SU-DHL-6 (cell line): Measurements from ENCODE around the gene RRAS2.
A peak's percentile ranks its signal among the peaks of the same experiment; 100 is the strongest.

Experiments used
- H2AFZ ChIP-seq: fragments of 200-600 bp; sonication (generic); 2 replicates; pipeline ENCODE4 v1.6.1; 2014; ENCODE audit warnings: low read depth, mild to moderate bottlenecking, moderate library complexity, mixed read lengths, antibody characterized with exemption, low read length; ENCODE audit not compliant: severe bottlenecking
- H3F3A ChIP-seq: fragments of 200-600 bp; shearing (Covaris generic); 2 replicates; pipeline ENCODE4 v1.6.0; 2016; ENCODE audit warnings: antibody characterized with exemption, mild to moderate bottlenecking; ENCODE audit not compliant: insufficient read depth
- H3K27ac ChIP-seq: fragments of 200-600 bp; sonication (generic); 2 replicates; pipeline ENCODE4 v1.5.1; 2016; ENCODE audit warnings: low read depth, mild to moderate bottlenecking, low read length, moderate library complexity, mixed read lengths
- H3K27me3 ChIP-seq: fragments of 200-600 bp; sonication (generic), shearing (Covaris generic); 2 replicates; pipeline ENCODE4 v1.6.0; 2014; ENCODE audit warnings: mild to moderate bottlenecking, low read length
- H3K36me3 ChIP-seq: fragments of 200-600 bp; sonication (generic); 2 replicates; pipeline ENCODE4 v1.6.1; 2014; ENCODE audit warnings: mild to moderate bottlenecking, low read length, mixed read lengths
- H3K4me2 ChIP-seq: fragments of 300-600, 200-600 bp; shearing (Covaris generic), sonication (generic); 2 replicates; pipeline ENCODE4 v1.6.0; 2014; ENCODE audit warnings: low read length, low read depth, mild to moderate bottlenecking; ENCODE audit not compliant: poor library complexity, severe bottlenecking
- H3K4me3 ChIP-seq: fragments of 200-600 bp; sonication (generic); 2 replicates; pipeline ENCODE4 v1.5.1; 2014; ENCODE audit warnings: antibody characterized with exemption, low read length, mild to moderate bottlenecking, mixed read lengths; ENCODE audit not compliant: insufficient read depth, poor library complexity, severe bottlenecking
- H3K79me2 ChIP-seq: fragments of 200-600 bp; sonication (generic); 2 replicates; pipeline ENCODE4 v1.6.1; 2014; ENCODE audit warnings: mild to moderate bottlenecking, low read length, moderate library complexity; ENCODE audit not compliant: insufficient read depth
- H3K9ac ChIP-seq: fragments of 200-600 bp; sonication (generic); 2 replicates; pipeline ENCODE4 v1.7.0; 2014; ENCODE audit warnings: mild to moderate bottlenecking, low read length
- H3K9me2 ChIP-seq: fragments of 200-600 bp; sonication (generic); replicated peaks from 2 replicates; pipeline ENCODE4 v1.6.1; 2014; ENCODE audit warnings: low read length; ENCODE audit not compliant: insufficient read depth
- H3K9me3 ChIP-seq: fragments of 200-600 bp; sonication (generic); 2 replicates; pipeline ENCODE4 v1.6.1; 2014; ENCODE audit warnings: low read length, mixed read lengths; ENCODE audit not compliant: insufficient read depth
- H4K20me1 ChIP-seq: fragments of 200-600 bp; sonication (generic); 2 replicates; pipeline ENCODE4 v1.6.1; 2014; ENCODE audit warnings: low read depth, mild to moderate bottlenecking, antibody characterized with exemption, low read length, moderate library complexity, mixed read lengths
- CTCF ChIP-seq: fragments of 200-600 bp; sonication (generic); IDR thresholded peaks from one replicate; pipeline ENCODE4 v1.5.1; 2017; ENCODE audit warnings: antibody characterized with exemption, mild to moderate bottlenecking, low read length, moderate library complexity; ENCODE audit not compliant: insufficient read depth, poor library complexity, severe bottlenecking
- EZH2phosphoT487 ChIP-seq: fragments of 200-600 bp; sonication (generic), shearing (Covaris generic); conservative IDR thresholded peaks from 2 replicates; pipeline ENCODE4 v1.6.1; 2018; ENCODE audit warnings: mild to moderate bottlenecking, antibody characterized with exemption, low read length, moderate library complexity, mixed read lengths

Gene RRAS2

GRCh38 chr11:14380947-14381561, 22.1 kb upstream of the RRAS2 start:
- H3K9me3 ChIP-seq = no peaks in the 10 kb centered on the region
- H3K9me2 ChIP-seq = no peaks in the 10 kb centered on the region
- H3K4me3 ChIP-seq = peak overlapping the region; percentile 47
- H3F3A ChIP-seq = no peaks in the 10 kb centered on the region
- H3K79me2 ChIP-seq = no peaks in the 10 kb centered on the region
- peak overlapping the region; percentile 69 for H3K4me2 ChIP-seq
- H3K36me3 ChIP-seq = no peaks in the 10 kb centered on the region
- H2AFZ ChIP-seq = peak overlapping the region; percentile 66
- H3K9ac ChIP-seq = peak overlapping the region; percentile 39
- no peak overlapping the region for H3K27ac ChIP-seq
- H3K27me3 ChIP-seq = no peaks in the 10 kb centered on the region
- H4K20me1 ChIP-seq = no peaks in the 10 kb centered on the region
- no peak for TF ChIP-seq EZH2phosphoT487
- TF ChIP-seq CTCF = no peak

GRCh38 chr11:14380125-14380936, 21.3 kb upstream of the RRAS2 start:
- Histone ChIP-seq H3K27me3 (no peaks in the 10 kb centered on the region), H3K27ac (no peak overlapping the region), H3F3A (no peaks in the 10 kb centered on the region), H3K79me2 (no peaks in the 10 kb centered on the region), H3K36me3 (no peaks in the 10 kb centered on the region), H2AFZ (peak overlapping the region; percentile 66), H3K4me2 (peak overlapping the region; percentile 69), H4K20me1 (no peaks in the 10 kb centered on the region), H3K9me2 (no peaks in the 10 kb centered on the region), H3K9ac (peak overlapping the region; percentile 39), H3K9me3 (no peaks in the 10 kb centered on the region), H3K4me3 (peak overlapping the region; percentile 47)
- TF ChIP-seq EZH2phosphoT487 = no peak
- TF ChIP-seq CTCF = no peak

- H2AFZ ChIP-seq = no peak overlapping the region
- H3K4me3 ChIP-seq = no peak overlapping the region
- no peaks in the 10 kb centered on the region for H4K20me1 ChIP-seq
- TF ChIP-seq CTCF = no peak
- no peak for TF ChIP-seq EZH2phosphoT487
- H3K36me3 ChIP-seq = no peaks in the 10 kb centered on the region
- H3F3A ChIP-seq = no peaks in the 10 kb centered on the region
- H3K79me2 ChIP-seq = no peaks in the 10 kb centered on the region
- H3K9me3 ChIP-seq = no peaks in the 10 kb centered on the region
- H3K9me2 ChIP-seq = no peaks in the 10 kb centered on the region
- no peak overlapping the region for H3K4me2 ChIP-seq
- H3K27me3 ChIP-seq = no peaks in the 10 kb centered on the region
- H3K9ac ChIP-seq = no peak overlapping the region
- H3K27ac ChIP-seq = no peak overlapping the region
Measured at GRCh38 chr11:14378171-14378570, 19.2 kb upstream of the RRAS2 start.
